Cortex of kidney (tissue), 1 donor: ENCODE results near the gene NAV2.
"Not testable (repeated sequence)": the region's sequence is repeated elsewhere in the genome, so short reads cannot be mapped to it uniquely, and the experiment has no call there.

Experiments used
- DNase-seq: peaks from one replicate; lab custom pipeline; 2025; lab: John Stamatoyannopoulos, UW

Gene NAV2

DNA sequence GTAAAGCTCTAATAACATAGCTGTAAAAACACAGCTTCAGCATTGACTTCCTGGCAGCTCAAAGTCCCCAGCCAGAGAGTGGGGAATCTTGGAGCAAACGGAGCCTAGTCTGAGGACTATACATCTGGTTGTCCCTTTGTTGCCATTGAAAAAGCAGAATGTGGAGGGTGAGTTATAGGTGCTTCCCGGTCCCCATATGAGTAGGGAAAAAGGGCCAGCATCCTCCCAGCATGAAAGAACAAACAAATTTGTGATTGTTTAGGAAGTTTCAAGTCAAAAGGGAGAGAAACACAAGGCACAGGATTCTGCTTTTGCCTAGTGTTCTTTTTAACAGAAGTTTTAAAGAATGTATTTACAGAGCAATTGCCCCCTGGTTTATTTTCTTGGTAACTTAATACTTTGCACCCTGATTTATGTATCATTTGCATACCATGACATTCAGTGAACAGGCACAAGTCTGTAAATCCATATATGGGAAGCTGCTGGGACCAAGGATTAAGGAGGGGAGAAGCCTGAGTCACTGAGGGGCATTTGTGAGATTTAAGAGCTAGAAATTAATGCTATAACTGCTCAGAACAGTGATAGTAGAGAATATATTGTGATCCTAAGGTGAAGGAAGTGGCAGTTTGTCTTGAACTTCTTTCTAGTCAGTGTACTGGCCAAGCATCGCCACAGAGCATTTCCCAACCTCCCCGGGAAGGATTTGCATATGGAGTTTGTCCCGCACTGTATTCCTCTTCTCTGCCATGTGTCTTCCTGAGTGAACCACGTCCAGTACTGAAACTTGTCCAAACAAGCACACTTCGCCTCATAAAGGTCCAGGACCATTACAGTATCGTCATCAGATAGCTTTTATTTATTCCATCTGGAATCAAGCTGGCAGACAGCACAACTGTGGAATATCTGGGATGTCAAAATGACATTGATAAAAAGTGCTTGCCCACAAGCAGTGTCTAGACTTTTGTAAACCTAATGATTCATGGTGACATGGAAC, 344.6 kb downstream of the NAV2 start:
- no peak for DNase-seq

DNA sequence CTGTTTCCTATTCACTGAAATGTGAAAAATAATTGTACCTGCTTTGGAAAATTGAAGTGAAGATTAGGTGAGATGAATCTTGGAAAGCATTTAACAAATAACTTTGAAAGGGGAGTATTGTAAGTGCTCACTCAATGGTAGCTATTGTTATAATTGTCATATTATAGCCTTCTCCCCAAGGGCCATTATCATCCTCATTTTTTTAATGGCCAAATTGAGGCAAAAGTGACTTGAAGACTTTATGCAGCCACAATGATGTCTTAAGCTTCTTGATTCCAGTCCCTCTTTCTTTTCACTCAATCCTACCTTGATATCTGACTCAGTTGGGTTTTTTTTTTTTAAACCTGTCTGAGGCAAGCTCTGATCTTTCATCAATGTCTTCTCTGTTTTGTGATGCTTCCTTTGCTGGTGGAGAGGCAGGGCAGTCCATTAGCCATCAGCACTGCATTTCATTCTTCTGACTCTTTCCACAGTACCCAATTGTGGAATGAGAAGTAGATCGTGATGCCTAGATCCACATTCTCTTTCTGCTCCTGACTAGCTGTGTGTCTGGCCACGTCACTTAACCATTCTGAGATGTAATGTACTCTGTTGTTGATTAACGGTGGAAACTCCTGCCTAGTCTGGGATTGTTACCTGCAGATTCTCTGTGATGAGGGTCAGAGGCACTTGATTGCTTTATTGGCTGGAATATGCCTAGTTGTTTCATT, 346.3 kb downstream of the NAV2 start:
- no peak for DNase-seq

DNA sequence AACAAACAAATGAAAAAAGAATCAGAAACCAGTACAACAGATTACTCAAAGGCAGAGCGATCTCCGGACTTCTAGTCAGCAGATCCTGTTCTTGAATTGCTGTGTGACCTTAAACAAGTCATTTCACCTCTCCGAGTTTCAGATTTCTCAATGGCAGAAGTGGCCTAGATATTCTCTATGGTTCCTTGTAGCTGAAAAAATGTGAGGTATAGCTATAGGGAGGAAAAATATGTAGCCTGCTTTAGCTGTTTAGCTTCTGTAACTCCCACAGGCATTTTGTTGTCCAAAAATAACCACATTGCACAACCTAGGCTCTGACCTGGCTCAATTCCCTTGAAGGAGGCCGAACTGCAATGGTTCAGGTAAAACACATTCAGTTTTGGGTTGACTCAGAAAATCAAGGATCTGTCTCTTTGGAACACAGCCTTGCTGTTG, 347.0 kb downstream of the NAV2 start:
- DNase-seq = no peak

DNA sequence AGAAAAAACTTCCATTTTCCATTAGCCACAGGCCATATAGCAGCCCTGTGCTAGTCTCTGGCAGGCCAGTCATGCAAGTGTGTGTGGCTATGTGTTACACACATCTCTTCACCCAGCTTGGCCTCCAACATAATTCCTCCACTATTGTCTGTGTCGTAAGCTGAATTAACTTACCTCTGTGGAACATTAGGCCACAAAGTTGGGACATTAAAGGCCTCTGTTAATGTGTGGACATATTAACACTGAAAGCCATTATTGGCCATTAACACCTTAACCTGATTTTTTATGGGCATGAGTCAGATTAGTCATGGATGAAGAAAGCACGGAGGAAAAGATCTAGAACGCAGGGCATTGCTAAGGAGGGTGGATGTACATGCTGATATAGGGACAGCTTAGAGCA, 347.5 kb downstream of the NAV2 start:
- no peak for DNase-seq

DNA sequence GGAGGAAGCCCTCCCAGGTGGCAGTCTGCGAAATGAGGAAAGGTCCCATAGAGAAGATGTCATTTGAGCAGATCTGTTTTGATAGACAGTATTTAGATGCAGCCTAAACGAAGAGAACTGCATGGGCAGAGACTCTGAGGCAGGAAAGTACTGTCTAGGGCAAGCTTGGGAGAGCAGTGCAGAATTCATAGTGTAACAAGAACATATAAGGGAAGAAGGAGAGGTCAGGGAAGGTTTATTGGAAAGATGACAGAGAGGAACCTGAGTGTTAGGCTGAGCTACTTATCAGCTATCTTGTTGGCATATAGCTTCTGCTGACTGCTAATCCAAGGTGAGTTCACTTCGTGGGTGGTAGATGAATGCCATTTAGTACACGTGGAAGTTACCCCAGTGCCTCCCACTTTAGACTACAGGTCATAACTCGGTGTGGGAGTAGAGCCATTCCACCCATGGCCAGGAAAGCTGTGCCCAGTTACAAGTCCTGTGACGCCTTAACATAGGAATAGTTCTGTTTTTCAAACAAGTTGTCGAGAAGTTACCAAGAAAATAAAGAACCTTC, 348.1 kb downstream of the NAV2 start:
- no peak for DNase-seq

DNA sequence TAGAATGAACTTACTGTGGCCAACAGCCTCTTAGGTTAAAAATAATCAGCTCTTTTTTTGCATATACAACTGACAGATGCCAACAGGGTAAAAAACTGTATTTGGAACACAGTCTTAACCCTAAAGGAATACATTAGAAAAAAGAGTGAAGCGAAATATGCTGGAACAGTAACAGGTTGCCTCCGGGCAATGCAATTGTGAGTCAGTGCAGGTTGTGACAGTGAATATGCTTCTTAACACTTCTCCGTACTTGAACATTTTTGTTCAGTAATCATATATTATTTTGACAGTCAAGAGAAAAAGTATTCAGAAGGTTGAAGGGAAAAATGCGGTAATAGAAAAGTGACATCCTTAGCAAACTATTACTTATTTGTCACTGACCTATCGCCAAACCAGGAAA, 349.1 kb downstream of the NAV2 start:
- DNase-seq = no peak

DNA sequence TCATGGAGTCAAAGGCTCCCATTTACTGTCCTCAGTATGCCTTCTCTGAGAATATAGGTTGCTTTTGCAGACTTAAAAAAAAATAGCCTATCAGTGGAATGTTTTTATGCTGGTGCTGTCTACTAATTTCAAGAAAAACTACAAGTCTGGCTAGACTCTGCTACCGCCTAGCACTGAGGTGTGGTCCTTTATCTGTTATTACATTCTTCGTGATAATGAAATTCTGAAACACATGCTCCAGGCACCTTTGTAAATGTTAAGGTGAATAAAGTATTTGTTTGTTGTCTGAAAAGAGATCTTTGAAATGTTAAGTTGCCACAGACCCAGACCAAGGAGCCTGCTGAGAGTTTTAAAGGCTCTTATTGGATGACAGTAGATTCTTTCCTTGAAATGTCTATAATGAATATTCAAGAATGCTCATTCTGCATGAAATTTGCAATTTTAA, 352.3 kb downstream of the NAV2 start:
- DNase-seq = no peak

DNA sequence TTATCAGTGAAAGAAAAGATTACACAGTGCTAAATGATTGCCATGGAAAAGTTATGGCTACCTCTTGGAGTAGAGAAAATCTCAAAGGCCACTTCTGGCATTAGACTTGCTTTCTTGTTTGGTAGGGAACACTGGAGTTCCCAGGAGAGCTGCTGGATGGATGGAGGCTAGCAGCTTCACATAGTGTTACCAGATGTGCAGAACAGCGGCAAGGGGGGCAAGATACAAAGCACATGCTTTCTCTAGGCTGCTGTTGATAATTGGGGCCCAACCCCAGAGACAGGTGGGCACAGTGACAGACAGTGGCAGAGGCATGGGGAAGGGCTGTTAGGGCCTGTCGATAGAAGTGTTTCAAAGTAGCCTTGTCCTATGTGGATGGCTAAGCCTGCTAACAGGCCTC, 352.8 kb downstream of the NAV2 start:
- no peak for DNase-seq

DNA sequence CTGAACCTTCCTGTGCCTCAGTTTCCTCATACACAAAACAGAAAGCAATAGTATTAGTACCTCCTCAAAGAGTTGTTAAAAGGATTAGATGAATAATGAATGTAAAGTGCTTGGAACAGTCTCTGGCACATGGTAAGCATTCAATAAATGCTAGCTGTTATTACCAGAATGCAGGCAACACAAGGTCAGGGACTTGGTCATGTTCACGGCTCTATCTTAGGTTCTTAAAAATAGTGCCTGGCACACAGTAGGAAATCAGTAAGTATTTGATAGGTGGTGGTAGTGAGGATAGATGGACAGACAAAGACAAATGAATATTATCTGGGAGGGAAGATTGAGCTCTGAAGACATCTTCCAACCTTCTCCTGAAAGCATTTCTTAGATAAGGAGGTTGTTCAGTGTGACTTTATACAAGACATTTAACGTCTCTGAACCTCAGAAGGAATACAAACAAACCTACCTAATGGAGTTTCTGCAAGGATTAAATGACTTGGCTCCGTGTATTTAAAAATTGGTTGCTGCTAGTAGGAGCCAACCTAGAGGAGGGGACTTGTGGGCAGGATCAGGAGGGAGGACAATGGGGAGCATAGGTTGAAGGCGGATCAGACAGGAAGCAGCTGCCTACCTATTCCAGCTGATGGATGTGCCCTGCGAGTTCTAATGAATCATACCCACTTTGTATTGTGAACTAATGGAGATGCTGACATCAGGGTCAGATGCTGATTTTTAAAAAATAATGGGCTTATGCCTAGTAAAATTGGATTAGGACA, 353.6 kb downstream of the NAV2 start:
- DNase-seq = no peak

DNA sequence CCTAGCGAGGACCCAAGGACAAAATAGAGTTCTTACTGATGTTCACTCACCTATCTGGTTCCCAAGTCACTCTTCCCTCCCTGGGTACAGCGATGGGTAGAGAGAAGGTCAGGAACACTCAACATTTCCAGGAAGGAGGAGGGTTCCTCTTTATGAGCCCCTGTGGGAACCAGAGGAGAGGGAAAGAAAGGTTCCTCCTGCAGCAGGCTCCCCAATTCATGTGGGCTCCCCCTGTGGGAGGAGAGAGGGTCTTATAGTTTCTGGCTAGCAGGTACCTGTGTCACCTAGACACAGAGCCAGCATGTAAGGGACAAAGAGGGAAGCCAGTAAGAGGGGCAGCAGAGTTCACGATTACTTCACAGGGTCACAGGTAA, 354.1 kb downstream of the NAV2 start:
- DNase-seq = no peak

DNA sequence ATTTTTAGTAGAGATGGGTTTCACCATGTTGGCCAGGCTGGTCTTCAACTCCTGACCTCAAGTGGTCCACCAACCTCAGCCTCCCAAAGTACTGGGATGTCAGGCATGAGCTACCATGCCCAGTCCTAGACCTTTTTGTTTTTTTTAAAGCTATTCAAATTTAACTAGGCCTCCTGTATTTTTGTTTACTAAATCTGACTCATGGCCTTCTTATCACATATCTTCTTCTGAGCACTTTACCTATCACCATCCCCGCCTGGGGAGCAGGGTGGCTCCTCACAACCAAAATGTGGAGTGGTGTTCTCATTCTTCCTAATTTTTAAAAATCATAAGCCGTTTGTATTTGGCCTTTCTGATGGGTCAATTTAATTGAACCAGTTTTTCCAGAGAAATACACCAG, 355.0 kb downstream of the NAV2 start:
- DNase-seq = no peak

DNA sequence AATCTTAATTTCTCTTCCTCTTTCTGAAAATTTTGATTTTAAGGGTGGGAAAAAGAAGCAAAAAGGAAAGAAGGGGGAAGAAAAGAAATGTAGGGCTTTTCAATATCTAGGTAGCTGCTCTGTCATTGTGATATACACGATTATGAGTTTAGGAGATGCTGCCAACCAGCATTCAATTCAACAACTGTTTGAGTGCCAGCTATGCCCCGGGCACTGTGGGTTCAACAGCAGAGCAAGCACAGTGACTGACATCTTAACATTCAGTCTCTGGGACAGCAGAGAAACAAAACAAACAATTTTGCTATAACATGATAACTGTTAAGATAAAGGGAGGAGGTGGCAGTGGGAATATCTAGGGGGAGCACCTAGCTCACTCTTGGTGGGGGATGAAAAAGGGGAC, 356.1 kb downstream of the NAV2 start:
- no peak for DNase-seq

DNA sequence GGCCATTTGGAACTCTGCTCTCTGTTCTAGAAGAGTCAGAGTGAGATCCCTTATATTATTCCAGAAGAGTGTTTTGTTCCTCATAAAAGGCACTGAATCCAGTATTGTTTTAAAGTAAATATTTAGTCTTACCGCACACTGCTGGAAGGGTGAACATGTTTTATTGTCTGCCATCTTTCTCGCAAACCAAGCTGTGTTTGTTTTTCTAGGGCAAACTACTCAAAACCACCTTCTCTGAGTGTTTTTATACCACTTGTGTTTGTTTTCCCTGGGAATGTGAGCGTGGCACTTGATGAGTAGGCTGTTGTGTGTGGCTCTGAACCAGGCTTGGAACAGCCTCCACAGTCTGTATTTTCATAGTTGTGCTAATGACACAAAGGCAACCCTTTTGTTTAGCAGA, 357.8 kb downstream of the NAV2 start:
- no peak for DNase-seq

DNA sequence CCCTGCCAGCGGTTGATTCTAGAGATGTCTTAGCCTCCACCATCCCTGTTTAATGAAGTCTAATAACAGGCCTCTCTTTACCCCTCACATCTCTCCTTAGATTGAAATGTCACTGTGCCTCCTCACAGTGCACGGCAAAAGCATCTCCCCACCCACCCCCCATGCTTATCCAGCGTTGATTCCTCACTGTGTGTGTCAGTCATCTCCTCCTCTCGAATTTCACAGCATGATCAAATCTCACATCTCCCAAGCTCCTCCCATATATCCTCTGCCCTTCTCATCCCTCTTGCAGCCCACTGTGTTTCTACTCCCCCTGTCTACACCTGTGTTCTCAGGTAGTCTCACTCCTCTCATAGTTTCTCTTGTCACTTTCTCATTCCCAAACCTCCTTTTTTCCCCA, 363.0 kb downstream of the NAV2 start:
- no peak for DNase-seq

DNA sequence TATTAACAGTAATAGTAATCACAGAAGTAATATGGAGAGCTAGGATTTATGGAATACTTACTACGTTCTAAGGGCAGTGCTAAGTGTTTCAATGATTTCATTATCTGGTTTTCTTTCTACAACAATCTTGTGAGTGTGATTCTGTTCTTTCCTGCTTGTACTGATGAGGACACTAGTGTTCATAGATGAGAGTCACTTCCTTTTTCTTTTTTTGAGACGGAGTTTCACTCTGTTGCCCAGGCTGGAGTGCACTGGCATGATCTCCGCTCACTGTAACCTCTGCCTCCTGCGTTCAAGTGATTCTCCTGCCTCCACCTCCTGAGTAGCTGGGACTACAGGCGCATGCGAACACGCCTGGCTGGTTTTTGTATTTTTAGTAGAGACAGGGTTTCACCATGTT, 366.2 kb downstream of the NAV2 start:
- DNase-seq = no peak

DNA sequence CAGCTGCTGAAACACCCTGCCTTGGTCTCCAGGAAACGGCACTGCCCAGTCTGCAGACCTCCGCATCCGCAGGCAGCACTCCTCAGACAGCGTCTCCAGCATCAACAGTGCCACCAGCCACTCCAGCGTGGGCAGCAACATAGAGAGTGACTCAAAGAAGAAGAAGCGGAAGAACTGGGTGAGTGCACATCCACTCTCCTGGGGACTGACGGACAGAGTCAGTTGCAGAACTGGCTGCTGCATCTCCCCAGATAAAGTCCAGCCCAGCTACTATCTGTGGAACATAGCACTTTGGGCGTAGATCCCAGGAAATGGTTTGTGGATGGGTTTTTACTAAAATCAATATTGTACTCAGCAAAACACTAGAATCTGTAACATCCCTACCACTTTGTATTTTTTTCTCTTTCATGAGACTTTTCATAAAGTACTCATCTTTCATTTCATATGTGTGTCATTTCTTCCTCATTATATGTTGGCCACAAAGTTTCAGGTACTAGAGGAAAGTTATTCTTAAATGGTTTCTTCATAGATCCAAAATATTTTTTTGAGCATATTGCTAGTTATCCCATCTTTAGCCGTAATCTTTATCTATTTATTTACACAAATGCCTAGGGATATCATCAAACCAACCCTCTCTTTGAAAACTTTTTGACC, 367.5 kb downstream of the NAV2 start:
- DNase-seq = no peak

DNA sequence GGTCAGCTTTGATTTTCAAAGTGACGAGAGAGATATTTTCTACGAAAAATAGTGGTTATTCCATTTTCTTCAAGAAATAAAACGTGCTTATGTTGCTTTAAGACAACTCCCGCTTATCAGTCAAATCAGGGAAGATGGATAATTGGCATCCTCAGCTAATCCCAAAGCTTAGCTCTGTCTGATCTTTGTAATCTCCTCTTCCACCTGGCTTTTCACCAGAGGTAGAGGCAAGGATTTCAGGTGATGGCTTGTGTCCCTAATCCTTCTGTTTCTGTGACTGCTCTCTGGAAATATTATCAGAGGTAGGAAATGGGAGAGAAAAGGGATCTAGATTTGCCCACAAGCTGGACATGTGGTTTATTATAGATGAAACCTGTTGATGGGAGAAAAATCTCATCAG, 368.7 kb downstream of the NAV2 start:
- no peak for DNase-seq

DNA sequence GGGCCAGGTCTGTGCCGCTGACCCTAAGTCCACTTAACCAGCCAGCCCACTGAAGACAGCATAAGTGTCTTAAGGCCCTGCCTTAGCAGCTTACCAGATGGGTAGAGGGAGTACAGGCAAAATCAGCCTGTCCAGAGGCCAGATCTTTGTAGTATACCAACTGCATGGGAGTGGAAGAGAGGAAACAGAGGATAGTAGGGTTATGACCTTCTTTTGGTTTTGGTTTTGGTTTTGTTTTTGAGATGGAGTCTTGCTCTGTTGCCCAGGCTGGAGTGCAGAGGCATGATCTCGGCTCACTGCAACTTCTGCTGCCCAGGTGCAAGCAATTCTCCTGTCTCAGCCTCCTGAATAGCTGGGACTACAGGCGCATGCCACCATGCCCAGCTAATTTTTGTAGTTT, 371.2 kb downstream of the NAV2 start:
- not testable (repeated sequence) for DNase-seq

DNA sequence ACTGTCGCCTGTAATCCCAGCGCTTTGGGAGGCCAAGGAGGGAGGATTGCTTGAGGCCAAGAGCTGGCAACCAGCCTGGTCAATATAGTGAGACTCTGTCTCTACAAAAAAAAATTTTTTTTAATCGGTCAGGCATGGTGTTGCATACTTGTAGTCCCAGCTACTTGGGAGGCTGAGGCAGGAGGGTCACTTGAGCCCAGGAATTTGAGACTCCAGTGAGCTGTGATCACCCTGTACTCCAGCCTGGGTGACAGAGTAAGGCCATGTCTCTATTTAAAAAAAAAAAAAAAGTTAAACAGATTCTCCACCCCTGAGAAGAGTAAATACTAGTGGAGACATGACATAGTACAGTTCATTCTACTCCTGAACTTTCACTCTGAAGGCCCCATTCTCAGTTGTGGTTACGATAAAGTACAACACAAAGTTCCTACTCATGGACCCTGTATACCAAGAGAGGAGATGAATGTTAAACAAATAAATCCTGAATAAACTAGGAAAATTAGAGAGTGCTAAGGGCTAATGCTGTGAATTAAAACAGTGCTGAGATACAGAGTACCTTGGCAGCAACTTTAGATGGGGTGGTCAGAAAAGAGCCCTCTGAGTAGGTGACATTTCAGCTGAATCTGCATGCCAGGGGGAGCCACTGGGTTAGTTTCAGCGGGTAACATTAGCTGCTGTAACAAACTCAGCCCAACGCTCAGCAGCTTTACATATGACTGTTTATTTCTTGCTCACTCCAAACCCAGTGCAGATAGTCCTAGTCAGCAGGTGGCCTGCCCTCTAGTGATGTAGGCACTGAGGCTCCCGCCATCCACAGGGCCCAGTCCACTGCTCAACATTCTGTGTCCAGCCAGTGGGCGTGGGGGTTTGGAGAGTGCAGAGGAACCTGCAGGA, 372.5 kb downstream of the NAV2 start:
- DNase-seq = no peak

DNA sequence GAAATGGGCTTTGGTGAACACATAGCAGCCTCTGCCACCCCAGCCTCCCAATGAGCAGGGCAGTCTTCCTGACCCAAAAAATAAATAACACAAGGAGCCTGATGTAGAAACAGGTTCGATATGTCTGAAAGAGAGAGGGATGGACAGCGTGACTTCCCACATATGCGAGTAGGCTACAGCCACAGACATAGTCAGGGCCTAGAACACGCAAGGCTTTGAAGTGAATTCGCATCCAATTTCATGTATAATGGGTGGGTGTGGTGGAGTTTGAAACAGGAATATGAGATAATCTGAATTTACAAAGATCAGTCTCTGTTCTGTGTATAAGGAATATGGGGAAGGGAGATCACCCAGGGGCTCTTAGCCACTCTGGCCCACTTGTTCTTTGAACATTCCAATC, 373.3 kb downstream of the NAV2 start:
- no peak for DNase-seq

DNA sequence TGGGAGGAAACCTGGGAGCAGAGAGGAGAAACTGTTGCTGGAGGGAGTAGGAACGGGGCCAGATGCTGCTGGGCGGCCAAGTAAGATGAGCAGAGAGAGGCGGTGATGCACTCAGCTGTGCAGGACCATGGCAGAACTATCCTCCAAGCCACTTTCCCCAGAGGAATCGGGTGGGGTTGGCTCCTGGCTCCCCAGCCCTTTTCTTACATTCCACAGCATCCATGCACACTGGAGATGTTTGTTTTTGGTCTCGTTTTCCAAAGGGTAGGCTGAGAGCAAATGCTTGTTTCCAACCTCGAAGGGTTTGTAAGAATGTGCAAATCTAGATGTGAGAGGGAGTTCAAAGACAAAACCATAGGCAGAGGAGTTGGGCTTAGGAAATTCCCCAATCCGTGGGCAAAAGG, 374.5 kb downstream of the NAV2 start:
- no peak for DNase-seq
